ENCODE measurements around the gene ZNF681.
"Not testable (repeated sequence)": the region's sequence is repeated elsewhere in the genome, so short reads cannot be mapped to it uniquely, and the experiment has no call there.

ZNF681 gene

GRCh38 chr19:23758187-23759074 lies at the start of gene ZNF681:
TSS of gene ZNF681 (minus strand) at chr19:23758891. CDS start at chr19:23758749, 142 bp downstream.
- DNase-seq = peak; percentile 94

GRCh38 chr19:23804676-23805075 lies 46.0 kb upstream of the ZNF681 start:
- DNase-seq = no peak

- DNase-seq = no peak
These were observed 43.6 kb upstream of the ZNF681 start for GRCh38 chr19:23802290-23802689.

DNA sequence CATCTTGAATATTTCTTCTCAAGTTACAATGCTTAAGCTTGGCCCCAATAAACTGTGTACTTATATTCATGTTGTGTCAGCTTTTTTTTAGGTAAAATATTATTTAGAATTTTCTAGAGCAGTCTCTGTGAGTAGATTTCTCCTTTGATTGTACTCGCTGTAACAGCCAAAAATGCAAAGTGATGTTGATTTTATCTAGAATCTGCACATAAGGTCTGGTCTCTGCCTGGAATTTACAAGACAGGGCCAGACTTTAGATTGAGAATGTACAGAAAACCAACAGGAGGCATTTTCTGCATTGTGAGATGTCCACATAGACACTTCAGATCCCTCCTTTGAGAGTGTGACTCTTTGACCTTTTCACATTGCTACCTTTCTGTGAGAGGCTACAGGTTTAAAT lies 43.1 kb upstream of the ZNF681 start:
- DNase-seq = no peak

DNA sequence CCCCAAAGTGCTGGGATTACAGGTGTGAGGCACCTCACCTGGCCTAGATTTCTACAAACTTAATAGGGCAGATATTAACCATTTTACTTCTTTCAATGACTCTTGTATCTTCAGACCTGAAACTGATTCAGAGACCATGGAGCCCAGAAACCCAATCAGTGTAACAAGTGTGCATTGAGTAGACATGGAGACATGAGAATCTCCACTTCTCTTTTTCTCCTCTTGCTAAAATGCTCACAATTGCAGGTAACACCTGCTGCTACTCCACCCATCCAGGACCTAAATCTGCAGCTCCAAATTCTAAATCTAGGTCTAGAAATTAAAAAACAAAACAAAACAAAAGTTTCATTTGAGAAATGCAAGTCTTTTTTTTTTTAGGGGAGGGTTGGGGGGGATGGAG lies 42.2 kb upstream of the ZNF681 start:
- no peak for DNase-seq

DNA sequence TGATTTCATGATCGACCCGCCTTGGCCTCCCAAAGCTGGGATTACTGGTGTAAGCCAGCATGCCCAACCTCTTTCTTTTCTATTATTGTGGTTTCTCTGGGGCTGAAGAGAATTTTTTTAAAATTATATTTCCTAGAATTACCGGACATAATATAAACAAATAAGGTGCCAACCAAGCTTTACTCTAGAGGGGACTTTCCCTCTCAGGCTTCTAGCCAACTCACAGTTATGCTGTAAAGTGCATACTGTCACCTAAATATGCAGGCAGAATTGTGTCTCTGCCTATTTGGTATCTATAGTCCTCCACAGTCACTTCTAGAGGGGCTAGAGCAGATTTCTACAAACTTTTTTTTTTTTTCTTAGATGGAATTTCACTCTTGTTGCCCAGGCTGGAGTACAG lies 41.6 kb upstream of the ZNF681 start:
- DNase-seq = no peak

GRCh38 chr19:23799321-23799720 lies 40.6 kb upstream of the ZNF681 start:
- peak; percentile 19 for DNase-seq

- DNase-seq = no peak
These were observed 36.8 kb upstream of the ZNF681 start for GRCh38 chr19:23795462-23795861.

DNA sequence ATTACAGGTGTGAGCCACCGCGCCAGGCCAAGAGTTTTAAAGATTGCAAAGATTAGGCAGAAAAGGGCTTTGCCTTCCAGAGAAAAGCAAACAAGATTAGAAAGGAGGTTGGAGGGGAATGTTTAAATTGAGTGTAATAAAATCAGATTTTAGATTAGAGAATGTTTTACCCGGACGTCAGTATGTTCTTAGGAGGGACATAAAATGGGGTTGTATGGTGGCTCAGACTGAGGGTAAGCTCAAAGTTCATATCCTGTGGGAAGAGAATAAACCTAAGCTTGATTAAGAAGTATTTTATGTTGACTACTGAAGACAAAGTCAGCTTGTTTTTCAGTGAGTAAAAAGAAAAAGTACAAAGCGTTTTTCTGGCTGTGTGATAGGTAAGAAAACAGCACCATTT lies 34.1 kb upstream of the ZNF681 start:
- no peak for DNase-seq

DNA sequence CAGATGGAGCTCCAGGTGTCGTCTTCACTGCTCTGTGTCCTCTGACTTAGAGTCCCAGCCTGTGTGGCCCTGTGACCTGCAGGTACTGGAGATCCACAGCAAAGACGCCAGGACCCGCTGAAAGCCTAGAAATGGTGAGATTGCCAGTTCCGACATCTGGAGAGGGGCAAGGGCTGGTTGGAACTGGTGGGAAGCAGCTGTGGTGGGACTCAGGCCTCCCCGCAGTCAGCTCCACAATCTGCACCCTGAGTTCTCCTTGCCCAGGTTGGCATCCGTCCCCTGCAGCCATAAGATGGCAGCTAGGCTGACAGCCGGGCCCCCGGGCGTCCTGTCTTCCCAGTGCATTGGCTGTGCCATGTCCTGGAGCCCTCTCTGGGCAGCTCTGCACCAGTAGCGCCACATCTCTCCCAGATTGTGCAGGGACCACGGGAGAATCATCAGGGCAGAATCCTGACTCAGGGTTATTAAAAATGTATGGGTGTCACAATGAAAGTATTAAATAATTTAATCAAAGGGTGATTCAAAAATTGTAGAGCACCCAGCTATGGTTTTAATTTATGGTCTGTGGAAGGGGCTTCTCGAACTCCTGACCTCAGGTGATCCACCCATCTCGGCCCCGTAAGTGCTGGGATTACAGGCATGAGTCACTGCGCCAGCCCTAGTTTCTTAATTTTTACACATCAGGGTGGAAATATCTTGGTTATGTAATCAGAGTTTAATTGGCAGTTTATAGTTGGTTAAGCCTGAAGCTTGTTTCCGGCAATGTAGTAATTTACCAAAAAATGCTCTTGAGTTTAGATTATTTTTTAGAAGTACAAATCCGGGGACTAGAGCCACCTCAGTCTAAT lies 32.2 kb upstream of the ZNF681 start:
- DNase-seq = no peak

DNA sequence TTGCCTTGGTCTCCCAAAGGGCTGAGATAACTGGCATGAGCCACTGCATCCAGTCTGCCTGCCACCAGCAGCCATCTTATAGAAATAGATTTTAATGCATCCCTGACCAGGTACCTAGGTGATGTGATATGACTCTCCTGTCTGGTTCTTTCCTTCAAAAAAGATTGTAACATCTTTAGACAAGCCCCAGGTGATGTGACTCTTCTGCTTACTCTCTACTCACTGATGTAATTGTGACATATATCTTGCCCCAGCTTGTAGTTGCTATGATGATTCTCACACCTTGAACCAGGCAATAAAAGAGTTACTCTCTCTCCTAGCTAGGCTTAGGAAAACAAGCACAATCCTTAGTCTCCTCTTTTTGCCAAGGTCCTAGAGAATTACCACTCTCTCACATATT lies 30.6 kb upstream of the ZNF681 start:
- no peak for DNase-seq

DNA sequence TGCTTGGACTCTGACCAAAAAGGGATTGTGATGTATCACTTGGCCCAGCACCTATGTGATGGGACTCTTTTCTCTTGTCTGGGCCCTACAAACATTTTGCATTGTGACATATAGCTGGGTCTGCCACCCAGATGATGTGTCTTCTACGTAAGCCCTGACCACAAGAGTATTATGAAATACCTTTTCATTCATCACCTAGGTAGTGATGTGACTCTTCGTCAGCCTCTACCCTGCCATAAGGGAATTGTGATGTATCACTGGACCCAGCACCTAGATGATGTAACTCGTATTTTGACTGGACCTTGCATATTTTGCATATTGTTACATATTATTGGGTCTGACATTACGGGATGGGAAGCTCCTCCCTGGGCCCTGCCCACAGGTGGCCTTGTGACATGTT lies 29.7 kb upstream of the ZNF681 start:
- DNase-seq = no peak

DNA sequence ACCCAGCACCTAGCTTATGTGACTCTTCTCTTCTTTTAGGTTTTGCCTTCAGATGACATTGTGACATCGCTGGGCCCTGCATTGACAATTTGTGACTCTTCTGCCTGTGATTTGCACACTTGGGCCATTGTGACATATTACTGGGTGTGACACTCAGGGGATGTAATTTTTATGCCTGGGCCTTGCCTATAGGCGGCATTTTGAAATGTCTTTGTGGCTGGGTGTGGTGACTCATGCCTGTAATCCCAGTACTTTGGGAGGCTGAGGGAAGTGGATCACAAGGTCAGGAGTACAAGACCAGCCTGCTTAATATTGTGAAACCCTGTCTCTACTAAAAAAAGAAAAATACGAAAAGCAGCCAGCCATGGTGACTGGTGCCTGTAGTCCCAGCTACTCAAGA lies 28.4 kb upstream of the ZNF681 start:
- DNase-seq = no peak

GRCh38 chr19:23785982-23786381 lies 27.3 kb upstream of the ZNF681 start:
- no peak for DNase-seq

DNA sequence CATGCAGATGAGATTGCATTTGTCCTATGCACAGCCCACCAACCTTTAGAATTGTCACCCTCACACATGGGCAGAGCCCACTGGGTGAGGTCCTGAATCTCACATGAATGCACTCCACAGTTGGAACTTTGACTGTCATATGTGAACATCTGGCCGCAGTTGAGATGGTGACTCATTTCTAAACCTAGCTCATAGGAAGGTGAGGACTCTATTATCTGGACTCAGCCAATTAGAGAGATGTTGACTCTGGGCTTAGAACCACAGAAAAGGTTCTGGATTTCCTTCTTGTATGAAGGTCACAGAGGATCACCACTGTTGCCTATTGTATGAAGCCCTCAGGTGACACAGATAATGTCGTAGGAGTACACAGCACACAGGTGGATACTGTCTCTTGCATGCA lies 25.6 kb upstream of the ZNF681 start:
- peak; percentile 23 for DNase-seq

DNA sequence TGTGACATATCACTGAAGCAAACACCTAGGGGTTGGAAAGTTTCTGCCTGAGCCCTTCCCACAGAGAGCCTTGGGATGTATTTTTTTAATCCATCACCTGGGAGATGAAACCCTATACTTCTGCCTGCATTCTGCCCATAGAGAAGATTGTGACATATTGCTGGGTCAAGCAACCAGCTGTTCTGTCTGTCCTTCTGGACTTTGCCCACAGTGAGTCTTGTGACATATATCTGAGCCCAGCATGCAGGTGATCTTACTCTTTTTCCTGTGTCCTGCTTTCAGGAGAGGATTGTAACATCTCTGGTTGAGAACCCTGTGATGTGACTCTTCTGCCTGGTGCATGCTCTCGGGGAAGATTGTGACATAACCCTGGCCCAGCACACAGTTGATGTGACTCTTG lies 24.9 kb upstream of the ZNF681 start:
- no peak for DNase-seq

GRCh38 chr19:23779645-23780044 lies 21.0 kb upstream of the ZNF681 start:
- no peak for DNase-seq

DNA sequence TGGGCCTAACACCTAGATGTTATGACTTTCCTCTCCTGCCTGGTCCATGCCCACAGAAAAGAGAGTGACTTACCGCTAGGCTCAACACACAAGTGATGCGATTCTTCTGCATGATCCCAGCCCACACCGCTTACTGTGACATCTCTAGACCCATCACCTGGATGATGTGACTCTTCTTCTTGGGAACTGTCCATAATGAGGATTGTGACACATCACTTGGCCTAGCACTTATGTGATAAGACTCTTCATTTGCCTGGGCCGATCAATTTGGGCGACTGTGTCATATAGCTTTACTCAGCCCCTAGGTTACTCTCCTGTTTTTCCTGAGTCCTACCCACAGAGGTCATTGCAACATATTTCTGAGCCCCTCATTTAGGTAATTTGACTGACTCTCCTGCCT lies 19.9 kb upstream of the ZNF681 start:
- no peak for DNase-seq

DNA sequence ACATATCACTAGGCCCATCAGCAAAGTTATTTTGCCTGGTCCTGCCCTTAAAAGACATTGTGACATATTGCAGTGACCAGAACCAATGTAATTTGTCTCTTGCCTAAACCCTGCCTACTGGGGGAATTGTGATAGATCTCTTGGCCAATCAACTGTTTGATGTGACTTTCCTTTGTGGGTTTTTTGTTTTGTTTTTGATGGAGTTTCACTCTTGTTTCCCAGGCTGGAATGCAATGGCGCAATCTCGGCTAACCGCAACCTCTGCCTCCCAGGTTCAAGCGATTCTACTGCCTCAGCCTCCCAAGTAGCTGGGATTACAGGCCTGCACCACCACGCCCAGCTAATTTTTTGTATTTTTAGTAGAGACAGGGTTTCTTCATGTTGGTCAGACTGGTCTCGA lies 19.3 kb upstream of the ZNF681 start:
- DNase-seq = not testable (repeated sequence)

GRCh38 chr19:23777216-23777615 lies 18.5 kb upstream of the ZNF681 start:
- DNase-seq = no peak

DNA sequence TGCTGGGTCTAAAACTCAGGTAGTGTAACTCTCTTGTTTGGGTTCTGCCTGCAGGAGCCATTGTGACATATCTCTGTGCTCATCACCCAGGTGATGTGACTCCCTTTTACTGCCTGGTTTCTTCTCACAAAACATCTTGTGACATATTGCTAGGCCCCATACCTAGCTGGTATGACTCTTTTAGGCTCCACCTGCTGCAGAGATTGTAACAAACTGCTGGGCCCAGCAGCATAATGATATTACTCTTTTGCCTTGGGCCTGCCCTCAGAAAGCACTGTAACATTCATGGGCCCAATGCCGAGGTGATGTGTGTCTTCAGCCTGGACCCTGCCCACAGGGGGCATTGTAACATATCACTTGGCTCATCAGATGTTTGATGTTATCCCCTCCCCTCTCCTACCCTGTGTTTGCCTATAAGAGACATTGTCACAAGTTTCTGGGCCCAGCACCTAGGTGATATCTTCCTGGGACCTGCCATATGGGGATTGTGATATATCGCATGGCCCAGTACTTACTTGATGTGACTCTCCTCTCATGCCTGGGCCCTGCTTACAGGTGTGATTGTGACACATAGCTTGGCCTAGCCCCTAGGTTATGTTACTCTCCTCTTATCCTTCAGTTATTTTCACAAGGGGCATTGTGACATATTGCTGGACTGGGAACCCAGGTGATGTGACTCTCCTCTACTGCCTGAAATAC lies 18.0 kb upstream of the ZNF681 start:
- no peak for DNase-seq

DNA sequence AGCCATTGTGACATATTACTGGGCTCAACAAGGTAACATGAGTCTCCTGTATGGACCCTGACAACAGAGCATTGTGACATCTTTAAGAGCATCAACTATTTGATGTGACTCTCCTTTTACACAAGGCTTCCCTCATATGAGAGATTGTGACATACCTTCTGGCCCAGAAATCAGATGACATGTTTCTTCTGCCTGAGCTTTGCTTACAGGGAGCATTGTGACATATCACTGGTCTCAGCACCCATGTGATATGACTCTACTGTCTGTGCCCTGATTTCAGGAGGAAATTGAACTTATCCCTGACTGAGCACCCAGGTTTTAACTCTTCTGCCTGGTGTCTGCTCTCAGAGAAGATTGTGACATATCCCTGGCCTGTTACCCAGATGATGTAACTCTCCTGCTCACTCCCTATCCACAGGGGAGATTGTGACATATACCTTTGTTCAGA lies 15.9 kb upstream of the ZNF681 start:
- no peak for DNase-seq

- DNase-seq = no peak
These were observed 15.4 kb upstream of the ZNF681 start for GRCh38 chr19:23774106-23774505.

Data from activated CD4-positive, alpha-beta T cell treated with anti-CD3 and anti-CD28 coated beads, Interleukin-10, Interleukin-2, amounts not matched to agents 100 ng/mL and 50 ng/mL, durations not matched to agents 16 hours and 8 hours (primary cell).